Kidney (tissue), 14 donors: ENCODE data around the gene OSBPL10. TPM values are rescaled to one million over a fixed set of nuclear protein-coding genes. Genes with fewer than 3 reads are reported as not detected.
"Not testable (repeated sequence)": the region's sequence is repeated elsewhere in the genome, so short reads cannot be mapped to it uniquely, and the experiment has no call there.

Experiments
- DNase-seq, 5 donors: peaks; one replicate each; pipeline ENCODE4 v3.0.0-alpha.2; 2013 to 2020
- FAIRE-seq: peaks from 2 replicates; lab custom pipeline; 2012; peaks lifted over from hg19 to GRCh38; lab: Jason Lieb, UNC
- H3K27ac ChIP-seq, 2 donors: one replicate each; pipeline ENCODE4 v1.7.0; 2013; ENCODE audit warnings: low read depth in 2 of 2, low read length in 2 of 2, inconsistent platforms in 1 of 2
- H3K27me3 ChIP-seq: one replicate; pipeline ENCODE4 v1.7.1; 2013; ENCODE audit warnings: low read length, inconsistent platforms; ENCODE audit not compliant: control insufficient read depth, insufficient read depth
- H3K36me3 ChIP-seq, 3 donors: one replicate each; pipeline versions ENCODE4 v1.7.0 to v1.7.1; 2013; ENCODE audit warnings: low read length in 3 of 3, control low read depth in 1 of 3, inconsistent platforms in 1 of 3; ENCODE audit not compliant: insufficient read depth in 3 of 3, control insufficient read depth in 2 of 3
- H3K4me1 ChIP-seq, 3 donors: one replicate each; pipeline versions ENCODE4 v1.7.0 to v1.7.1; 2013; ENCODE audit warnings: low read length in 3 of 3, inconsistent platforms in 1 of 3, low read depth in 1 of 3; ENCODE audit not compliant: control insufficient read depth in 2 of 3, insufficient read depth in 2 of 3
- H3K4me3 ChIP-seq, 3 donors: one replicate each; pipeline versions ENCODE4 v1.7.0 to v1.8.1; 2013; ENCODE audit warnings: low read length in 3 of 3, control low read depth in 1 of 3, inconsistent platforms in 1 of 3
- H3K9ac ChIP-seq, 3 donors: one replicate each; pipeline versions ENCODE4 v1.7.0 to v1.7.1; 2013; ENCODE audit warnings: low read length in 3 of 3, control low read depth in 1 of 3, inconsistent platforms in 1 of 3
- H3K9me3 ChIP-seq, 3 donors: one replicate each; pipeline versions ENCODE4 v1.7.0 to v1.7.1; 2013; ENCODE audit warnings: low read length in 3 of 3, control low read depth in 1 of 3, inconsistent platforms in 1 of 3; ENCODE audit not compliant: control insufficient read depth in 2 of 3, insufficient read depth in 1 of 3
- intact Hi-C: fragments of 100-400 bp; cut with DNase I; formaldehyde crosslinking; loops from one replicate; pipeline ENCODE4 v1.11.1; 2022
- polyA plus RNA-seq: library from polyadenylated mRNA; stranded (reverse); fragments of 350-450 nt; fragmentation: Illumina TruSeq; extraction: RNeasy Lipid Tissue Mini Kit (QIAGEN cat#74804); gene quantifications from one replicate; pipeline ENCODE4 v1.2.3, GENCODE V29; 2014; ENCODE audit warnings: low read depth, low replicate concordance; ENCODE audit not compliant: insufficient read depth
- total RNA-seq: library from RNA; stranded (reverse); fragmentation: NEBNext Ultra II Directional; extraction: Animal tissue kit (Norgen Biotek cat#: 25700); gene quantifications from one replicate; pipeline ENCODE4 v1.2.1, GENCODE V29; 2021
- TF ChIP-seq, protein P1 (sequence below): IDR thresholded peaks from 3 replicates; pipeline ENCODE4 v1.5.1; 2012; ENCODE audit warnings: mild to moderate bottlenecking, moderate library complexity, borderline replicate concordance; ENCODE audit not compliant: insufficient read depth; ENCODE audit errors: extremely low read depth
- donor health status: control.
- donor health status: control.
- donor health status: control.
- donor health status: control.
- donor health status: control.
- donor health status: DM: yes; HTN: yes; CAD: no.
- donor health status: Normal renal cell carcinoma (clear cell type).

The OSBPL10 gene
- total and polyA plus RNA-seq, 2 donors from 2014 or later: 11.8 to 89.3 TPM

DNA sequence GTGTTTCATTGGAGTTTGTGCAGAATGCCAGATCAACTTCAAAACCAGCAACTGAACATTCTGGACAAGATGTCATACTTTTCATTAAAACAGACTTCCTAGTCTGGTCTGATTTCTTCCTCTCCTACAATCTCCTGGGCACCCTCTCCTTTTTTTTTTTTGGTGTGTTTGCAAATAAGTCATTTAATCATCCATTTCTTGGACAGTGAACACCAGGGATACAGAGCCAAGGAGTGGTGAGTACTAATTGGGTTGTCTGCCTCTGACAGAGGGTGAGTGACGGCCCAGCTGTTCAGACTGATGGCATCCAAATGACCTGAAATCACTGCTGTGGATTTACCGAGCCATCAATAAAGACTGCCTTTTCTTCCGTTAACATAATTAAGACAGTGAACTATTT is 290.3 kb downstream of the OSBPL10 start:
- TF ChIP-seq, protein P1, sequence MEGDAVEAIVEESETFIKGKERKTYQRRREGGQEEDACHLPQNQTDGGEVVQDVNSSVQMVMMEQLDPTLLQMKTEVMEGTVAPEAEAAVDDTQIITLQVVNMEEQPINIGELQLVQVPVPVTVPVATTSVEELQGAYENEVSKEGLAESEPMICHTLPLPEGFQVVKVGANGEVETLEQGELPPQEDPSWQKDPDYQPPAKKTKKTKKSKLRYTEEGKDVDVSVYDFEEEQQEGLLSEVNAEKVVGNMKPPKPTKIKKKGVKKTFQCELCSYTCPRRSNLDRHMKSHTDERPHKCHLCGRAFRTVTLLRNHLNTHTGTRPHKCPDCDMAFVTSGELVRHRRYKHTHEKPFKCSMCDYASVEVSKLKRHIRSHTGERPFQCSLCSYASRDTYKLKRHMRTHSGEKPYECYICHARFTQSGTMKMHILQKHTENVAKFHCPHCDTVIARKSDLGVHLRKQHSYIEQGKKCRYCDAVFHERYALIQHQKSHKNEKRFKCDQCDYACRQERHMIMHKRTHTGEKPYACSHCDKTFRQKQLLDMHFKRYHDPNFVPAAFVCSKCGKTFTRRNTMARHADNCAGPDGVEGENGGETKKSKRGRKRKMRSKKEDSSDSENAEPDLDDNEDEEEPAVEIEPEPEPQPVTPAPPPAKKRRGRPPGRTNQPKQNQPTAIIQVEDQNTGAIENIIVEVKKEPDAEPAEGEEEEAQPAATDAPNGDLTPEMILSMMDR: no peak
- Histone ChIP-seq H3K9ac (no peak overlapping the region), H3K27me3 (no peaks in the 10 kb centered on the region), H3K36me3 (no peaks in the 10 kb centered on the region), H3K9me3 (peaks cover 0 to 2% (median 0%) of the 10 kb centered on the region in 3 donors), H3K27ac (no peak overlapping the region), H3K4me3 (no peak overlapping the region), H3K4me1 (no peaks in the 10 kb centered on the region)
- FAIRE-seq (no peak), DNase-seq (no peak)
- intact Hi-C loops: no loop called here

DNA sequence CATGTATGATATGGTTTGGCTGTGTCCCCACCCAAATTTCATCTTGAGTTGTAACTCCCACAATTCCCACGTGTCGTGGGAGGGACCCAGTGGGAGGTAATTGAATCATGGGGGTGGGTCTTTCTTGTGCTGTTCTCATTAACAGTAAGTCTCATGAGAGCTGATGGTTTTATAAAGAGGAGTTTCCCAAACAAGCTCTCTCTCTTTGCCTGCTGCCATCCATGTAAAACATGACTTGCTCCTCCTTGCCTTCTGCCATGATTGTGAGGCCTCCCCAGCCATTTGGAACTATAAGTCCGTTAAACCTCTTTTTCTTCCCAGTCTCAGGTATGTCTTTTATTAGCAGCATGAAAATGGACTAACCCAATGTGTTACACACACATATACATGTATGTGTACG is 291.5 kb downstream of the OSBPL10 start:
- DNase-seq, intact Hi-C loops, H3K36me3 ChIP-seq, FAIRE-seq, H3K4me1 ChIP-seq, H3K27me3 ChIP-seq, H3K9ac ChIP-seq, H3K4me3 ChIP-seq, H3K9me3 ChIP-seq, H3K27ac ChIP-seq: not testable (repeated sequence)

DNA sequence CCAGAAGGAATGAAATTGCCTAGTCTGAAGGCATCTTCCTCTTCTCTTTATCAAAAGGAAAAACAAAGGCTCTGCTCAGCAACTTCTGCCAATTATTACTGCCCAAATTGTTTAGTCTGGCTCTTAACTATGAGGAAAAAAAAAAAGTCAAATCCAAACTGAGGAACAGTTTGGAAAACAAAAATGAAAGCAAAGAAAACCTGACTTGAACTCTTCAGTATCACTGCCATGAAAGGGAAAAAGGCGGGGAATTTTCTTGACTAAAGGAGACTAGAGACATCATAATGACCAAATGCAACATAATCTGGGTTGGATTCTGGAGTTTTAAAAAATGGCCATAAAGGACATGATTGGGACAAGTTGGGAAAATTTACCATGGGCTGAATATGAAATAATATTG is 292.1 kb downstream of the OSBPL10 start:
- TF ChIP-seq, protein P1: no peak
- no peak overlapping the region for H3K27ac ChIP-seq
- FAIRE-seq (no peak), DNase-seq (no peak)
- no peaks in the 10 kb centered on the region for H3K4me1 ChIP-seq
- intact Hi-C loops: no loop called here
- peaks cover 0 to 1% (median 0%) of the 10 kb centered on the region in 3 donors for H3K36me3 ChIP-seq
- H3K9ac ChIP-seq: no peak overlapping the region
- H3K9me3 ChIP-seq: peaks cover 0 to 2% (median 0%) of the 10 kb centered on the region in 3 donors
- no peaks in the 10 kb centered on the region for H3K27me3 ChIP-seq
- no peak overlapping the region for H3K4me3 ChIP-seq

DNA sequence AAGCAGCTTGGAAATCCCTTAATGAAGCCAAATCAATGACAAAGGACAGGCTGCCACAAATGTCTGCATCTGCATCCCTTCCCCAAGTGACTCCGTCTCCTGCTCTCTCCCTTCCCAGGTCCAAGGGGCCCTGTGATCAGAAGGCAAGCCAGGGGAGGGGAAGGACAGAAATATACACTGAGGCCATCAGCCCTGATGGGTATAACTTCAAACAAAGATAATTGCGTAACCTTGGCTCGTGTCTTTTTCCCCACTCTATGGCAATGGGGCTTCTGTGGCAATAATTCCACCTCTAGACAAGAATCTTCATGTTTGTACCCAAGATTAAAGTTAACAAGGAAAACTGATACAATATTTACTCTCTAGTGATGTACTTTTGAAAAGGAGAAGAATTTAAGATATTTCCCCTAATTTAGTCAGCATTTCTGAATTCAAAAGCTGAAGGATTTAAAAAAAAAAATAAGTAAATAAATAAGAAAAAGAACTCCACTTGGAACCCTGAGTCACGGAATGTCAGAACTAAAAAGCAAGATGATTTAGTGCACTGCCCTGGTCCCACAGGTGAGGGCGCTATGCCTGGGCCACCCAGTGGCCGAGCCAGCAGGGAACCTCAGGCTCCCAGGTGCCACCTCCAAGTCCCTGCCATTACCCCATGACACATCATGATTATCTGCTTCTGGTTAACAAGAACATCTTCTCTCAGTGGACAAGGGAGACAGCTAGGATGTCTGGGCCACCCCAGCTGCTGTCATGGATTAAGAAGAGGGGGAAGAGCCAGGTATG is 293.9 kb downstream of the OSBPL10 start:
- Histone ChIP-seq H3K4me3 (no peak overlapping the region), H3K9ac (no peak overlapping the region), H3K27ac (no peak overlapping the region), H3K9me3 (peaks cover 0 to 2% (median 0%) of the 10 kb centered on the region in 3 donors), H3K27me3 (no peaks in the 10 kb centered on the region), H3K36me3 (peaks cover 0 to 14% (median 3%) of the 10 kb centered on the region in 3 donors), H3K4me1 (no peaks in the 10 kb centered on the region)
- FAIRE-seq: no peak
- TF ChIP-seq, protein P1: no peak
- DNase-seq: no peak
- intact Hi-C loops: no loop called here
